Ramos (cell line): ENCODE data around the gene FAM24B.
"Not testable (repeated sequence)": the region's sequence is repeated elsewhere in the genome, so short reads cannot be mapped to it uniquely, and the experiment has no call there.

ENCODE experiments used
- in situ Hi-C: fragments of 300-500 bp; cut with MboI; formaldehyde crosslinking; loops from one replicate; pipeline ENCODE4 v1.14.3; 2022; ENCODE audit warnings: low sequenced_read_pairs; ENCODE audit not compliant: unreplicated experiment

FAM24B gene, protein sequence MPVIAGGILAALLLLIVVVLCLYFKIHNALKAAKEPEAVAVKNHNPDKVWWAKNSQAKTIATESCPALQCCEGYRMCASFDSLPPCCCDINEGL

DNA sequence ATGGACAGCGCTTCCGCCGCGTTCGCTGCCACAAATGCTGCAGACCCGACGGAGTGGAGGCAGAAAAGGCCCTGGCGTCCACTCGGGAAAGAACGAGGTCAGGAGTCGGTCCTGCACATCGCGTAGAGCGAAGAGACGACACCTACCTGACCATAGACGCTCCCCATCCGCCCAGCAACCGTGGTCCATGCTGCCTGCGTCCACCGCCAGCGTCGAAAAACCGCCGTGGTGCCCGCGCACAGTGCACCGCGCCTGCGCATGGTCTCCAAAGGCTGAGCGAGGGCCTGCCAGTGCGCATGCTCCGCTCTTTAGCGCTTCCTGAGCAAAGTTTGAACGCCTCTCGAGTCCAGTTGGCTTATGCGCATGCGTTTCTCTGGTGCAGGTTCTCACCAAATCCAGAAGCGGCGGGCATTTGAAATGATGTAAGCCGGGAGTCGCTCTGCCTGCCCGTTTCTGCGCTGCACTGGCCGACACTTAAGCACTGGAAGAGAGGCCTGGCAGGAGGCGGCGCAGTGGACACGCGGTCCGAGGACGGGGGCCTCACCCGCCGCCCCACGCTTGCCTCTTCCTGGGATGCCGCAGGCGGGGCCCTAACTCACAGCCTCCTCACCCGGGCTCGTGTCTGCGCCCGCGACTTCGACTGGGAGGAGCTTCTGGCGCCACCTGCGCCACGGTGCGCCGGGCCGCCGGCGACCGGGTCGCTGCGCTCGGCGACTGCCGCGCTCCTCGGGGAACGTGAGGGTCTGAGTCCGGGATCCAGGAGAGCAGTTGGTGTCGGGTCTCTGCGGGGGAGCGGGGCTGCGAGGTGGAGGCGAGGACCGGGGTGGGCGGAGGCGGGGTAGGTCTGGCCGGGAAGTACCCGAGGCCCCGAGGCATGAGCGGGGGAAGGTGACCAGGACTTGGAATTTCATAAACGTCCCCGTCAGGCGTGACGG is at the start of gene FAM24B:
FAM24B (minus strand) TSS at position 243 of the 935 bp plus-strand sequence. CDS start 29,066 bp downstream, outside the sequence.
- in situ Hi-C loops = no loop called here

DNA sequence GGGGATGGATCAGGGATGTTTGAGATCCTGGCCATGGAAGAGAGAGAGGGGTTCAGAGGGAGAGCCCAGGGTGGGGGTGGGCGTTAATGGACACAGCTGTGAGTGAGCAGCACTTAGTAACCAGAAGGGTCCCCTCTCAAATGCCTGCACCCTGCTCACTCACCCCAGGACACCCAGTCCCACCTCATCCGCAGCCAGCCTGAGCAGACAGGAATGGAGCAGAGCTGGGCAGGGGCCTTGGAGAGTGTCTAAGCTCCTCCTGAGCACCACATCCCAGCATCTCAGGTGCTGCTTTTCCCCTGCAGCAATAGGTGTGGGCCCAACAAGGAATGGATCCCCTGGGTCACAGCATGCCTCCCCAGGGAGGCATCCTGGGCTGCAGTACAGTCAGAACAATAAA is 36.3 kb upstream of the FAM24B start:
- in situ Hi-C loops = no loop called here

DNA sequence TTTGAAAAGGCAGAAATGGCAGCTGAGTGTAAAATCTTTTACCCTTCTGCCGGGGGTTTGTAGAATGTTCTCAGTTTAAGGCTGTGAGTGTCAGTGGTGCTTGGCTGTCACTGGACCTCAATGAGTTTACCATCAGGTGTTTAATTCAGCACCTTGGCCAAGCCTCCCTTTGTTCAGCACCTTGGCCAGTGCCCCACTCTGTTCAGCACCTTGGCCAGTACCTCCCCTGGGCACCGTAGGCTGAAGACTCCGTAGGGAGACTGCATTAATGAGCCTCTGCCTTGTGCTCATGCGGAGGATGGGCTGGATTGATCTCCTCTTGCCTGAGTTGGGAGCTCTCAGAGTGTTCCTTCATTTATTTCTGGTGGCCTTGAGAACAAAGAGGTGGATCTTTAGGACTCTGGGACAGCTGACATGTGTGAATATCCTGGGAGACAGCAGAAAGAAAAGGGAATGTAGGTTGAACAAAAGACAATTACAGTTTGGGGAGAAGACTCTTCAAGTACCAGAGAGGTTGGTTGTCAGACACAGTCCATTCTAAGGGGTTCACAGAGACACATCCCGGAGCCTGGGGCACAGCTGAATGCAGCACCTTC is 32.6 kb upstream of the FAM24B start:
- in situ Hi-C loops = no loop called here

DNA sequence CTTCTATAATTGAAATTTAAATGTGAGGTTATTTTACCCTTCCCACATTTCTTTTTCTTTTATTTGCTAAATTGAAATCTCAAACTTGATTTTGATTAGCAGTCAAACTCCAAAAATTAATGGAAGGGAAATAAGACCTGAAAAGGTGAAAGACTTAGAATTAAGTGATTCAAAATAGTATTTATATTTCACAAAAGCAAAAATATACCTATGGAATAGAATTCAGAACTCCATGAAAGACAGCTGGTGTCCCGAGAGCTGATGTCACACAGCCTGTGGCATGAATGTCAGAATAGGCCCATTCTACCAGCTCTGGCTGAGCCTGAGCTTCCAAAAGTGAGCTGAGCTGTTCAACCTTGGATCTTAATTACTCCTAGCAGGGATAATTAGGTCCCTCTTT is 30.9 kb upstream of the FAM24B start, which contains the start of gene FAM24A:
FAM24A (plus strand) TSS at position 301 of the 400 bp plus-strand sequence. CDS start 1,025 bp downstream, outside the sequence.
- in situ Hi-C loops = no loop called here

DNA sequence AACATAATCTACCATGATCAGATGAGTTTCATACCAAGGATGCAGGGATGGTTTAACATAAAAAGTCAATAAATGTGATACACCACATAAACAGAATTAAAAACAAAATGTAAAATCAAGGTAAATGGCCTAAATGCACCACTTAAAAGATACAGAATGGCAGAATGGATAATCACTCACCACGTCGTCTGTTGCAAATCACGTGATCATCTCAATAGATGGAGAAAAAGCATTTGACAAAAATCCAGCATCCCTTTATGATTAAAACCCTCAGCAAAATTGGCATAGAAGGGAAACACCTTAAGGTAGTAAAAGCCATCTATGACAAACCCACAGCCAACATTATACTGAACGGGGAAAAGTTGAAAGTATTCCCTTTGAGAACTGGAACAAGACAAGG is 24.5 kb upstream of the FAM24B start:
- in situ Hi-C loops = not testable (repeated sequence)

DNA sequence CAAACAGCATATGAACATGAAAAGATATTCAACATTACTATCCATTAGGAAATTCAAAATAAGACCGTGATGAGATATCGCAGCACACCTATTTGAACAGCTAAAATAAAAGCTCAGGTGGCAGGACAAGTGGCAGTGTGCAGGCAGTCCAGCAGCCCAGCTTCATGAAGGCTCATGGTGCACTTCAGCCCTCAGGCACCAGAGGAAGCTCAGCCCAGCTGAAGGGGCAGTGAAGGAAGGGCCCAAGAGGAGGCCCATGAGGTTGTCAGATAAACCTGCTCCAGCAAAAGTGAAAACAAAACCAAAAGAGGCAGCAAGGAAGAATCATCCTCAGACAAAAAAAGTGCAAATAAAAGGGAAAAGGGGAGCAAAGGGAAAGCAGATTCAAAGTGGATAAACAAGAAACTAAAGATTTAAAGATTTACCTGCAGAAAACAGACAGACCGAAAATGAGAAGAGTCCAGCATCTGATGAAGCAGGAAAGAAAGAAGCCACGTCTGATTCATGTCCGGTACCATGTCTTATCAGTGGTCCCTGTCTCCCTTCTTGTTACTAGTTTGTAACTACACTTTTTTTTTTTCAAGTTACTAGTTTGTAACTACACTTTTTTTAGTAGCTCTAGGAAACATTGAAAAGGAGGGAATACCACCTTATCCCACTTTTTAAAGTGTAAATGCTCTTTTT is 15.0 kb upstream of the FAM24B start:
- in situ Hi-C loops = no loop called here

DNA sequence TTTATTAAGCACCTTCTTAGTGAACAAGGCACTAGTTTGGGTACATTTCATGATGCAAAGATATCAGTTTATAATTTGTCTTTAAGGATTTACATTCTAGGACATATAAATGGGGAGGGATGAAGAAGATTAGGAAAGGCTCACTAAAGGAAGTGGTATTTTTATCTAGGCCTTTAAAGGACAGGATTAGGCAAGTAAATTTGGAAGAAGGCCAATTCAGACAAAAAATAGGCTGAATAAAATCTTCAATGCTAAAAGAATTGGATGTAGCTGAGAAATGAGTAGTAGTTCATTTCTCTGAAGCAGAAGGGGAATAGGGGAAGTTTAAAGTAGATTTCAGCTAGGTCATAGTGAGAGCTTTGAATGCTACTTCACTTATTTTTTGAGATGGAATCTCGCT is 4.8 kb upstream of the FAM24B start:
- in situ Hi-C loops = no loop called here

DNA sequence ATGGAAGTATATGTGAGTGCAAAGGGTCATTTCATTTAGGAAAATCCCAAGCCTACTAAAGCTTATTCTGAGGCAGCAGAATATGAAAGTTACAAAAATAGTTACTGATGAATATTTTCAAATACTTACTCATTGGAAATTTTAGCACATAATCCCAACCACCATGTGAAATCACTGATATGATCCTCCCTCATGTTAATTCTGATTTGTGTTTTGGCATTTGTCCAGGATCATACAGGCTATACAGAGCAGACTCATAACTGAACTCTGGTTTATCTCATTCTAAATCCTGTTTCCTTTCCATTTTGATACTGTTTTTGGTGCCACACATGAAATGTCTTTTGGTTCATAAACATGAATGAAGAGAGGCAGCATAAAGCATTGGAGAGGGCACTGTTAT is 3.4 kb upstream of the FAM24B start:
- in situ Hi-C loops = no loop called here

DNA sequence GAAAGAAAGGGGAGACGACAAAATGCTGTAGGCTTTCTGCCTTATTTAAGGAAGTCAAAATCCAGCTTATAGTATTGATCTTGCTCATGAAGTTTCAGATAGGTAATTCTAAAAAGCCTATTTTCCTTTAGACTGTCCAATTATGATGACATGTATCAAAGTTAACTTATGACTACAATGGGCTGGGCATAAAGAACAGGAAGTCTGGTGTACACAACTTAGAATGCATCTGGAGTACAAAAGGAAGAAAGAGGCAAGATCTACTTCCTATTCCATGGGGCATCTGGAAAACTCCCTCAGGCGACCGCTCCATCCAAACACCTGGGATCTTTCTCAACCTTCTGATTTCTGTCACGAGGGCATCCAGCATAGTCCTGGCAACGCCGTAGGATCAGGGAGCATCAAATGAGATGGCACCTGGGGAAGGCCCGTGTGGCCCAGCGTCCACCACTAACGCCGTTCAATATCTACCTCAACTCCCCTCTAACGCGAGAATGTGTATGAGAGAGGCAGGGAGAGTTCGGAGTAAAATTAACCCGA is 512 bp downstream of the FAM24B start:
- in situ Hi-C loops = no loop called here

DNA sequence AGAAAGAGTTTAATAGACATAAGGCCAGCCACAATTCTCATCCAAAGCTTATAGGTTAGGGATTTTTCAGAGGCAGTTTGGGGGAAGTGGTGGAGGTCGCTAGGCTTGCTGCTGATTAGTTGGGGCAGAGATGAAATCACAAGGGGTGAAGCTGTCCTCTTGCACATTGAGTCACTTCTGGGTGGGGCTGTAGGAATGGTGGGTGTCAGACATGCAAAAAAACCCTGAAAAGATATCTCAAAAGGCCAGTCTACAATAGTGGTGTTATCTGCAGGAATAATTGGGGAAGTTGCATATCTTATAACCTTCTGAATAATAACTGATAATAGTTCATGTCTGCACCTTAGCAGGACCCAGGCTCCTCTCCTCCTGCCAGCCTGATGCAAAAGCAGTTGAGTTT is 2.1 kb downstream of the FAM24B start:
- in situ Hi-C loops = no loop called here

DNA sequence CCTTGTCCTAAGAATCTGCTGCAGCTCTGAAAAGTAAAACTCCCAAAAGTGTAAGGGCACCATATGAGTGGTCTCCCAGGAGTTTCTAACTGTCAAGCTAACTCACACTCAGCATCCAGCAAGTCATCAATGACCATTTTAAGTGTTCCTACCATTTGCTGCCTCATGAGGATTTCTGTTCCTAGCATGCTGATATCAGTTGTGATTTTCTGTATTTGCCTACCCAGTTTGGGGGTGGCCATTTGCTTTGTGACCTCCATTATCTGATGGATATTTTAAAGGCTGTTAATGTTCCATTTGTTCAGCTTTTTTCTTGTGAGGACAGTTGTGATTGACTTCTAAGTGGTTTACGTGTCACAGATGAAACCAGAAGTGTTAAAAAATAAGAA is 2.9 kb downstream of the FAM24B start:
- in situ Hi-C loops = no loop called here

DNA sequence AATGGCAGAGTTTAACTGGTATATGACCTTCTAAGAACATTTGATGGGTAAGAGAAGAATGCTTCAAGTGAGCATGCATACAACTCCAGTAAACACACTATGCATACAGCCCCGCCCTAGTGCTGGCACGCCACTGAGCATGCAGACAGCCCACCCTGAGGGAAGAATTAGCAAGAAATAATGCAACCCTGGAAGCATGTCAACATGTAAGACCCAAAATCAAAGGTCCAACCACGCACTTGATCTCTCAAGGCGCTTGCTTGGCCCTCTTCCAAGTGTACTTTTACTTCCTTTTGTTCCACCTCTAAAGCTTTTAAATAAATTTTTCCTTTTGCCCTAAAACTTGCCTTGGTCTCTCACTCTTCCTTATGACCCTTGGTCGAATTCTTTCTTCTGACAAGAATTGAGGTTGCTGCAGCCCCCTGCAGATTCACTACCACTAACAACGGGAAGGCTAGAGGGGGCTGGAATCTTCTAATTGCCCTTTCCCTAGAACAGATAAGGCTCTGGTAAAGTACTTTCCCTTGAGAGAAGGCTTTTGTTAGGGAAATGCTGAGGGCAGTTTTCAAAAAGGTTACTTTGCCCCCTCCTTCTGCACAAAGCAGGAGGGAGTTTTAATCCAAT is 3.4 kb downstream of the FAM24B start:
- in situ Hi-C loops = no loop called here

DNA sequence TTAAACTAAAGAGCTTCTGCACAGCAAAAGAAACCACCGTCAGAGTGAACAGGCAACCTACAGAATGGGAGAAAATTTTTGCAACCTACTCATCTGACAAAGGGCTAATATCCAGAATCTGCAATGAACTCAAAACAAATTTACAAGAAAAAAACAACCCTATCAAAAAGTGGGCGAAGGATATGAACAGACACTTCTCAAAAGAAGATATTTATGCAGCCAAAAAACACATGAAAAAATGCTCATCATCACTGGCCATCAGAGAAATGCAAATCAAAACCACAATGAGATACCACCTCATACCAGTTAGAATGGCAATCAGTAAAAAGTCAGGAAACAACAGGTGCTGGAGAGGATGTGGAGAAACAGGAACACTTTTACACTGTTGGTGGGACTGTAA is 7.4 kb downstream of the FAM24B start:
- in situ Hi-C loops = not testable (repeated sequence)

DNA sequence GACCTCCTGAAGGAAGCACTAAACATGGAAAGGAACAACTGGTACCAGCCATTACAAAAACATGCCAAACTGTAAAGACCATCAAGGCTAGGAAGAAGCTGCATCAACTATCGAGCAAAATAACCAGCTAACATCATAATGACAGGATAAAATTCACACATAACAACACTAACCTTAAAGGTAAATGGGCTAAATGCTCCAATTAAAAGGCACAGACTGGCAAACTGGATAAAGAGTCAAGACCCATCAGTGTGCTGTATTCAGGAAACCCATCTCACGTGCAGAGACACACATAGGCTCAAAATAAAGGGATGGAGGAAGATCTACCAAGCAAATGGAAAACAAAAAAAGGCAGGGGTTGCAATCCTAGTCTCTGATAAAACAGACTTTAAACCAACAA is 10.6 kb downstream of the FAM24B start:
- in situ Hi-C loops = not testable (repeated sequence)

DNA sequence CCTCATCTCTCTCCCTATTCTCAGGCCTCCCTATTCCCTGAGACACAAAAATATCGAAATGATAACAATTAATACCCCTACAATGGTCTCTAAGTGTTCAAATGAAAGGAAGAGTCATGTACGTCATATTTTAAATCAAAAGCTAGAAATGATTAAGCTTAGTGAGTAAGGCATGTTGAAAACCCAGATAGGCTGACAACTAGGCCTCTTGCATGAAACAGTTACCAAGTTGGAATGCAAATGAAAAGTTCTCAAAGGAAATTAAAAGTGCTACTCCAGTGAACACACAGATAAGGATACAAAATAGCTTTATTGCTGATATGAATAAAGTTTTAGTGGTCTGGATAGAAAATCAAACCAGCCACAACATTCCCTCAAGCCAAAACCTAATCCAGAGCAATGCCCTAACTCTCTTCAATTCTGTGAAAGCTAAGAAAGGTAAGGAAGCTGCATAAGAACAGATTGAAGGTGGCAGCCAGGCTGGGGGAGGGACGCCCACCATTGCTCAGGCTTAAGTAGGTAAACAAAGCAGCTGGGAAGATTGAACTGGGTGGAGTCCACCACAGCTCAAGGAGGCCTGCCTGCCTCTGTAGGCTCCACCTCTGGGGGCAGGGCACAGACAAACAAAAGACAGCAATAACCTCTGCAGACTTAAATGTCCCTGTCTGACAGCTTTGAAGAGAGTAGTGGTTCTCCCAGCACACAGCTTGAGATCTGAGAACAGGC is 12.5 kb downstream of the FAM24B start:
- in situ Hi-C loops = not testable (repeated sequence)

DNA sequence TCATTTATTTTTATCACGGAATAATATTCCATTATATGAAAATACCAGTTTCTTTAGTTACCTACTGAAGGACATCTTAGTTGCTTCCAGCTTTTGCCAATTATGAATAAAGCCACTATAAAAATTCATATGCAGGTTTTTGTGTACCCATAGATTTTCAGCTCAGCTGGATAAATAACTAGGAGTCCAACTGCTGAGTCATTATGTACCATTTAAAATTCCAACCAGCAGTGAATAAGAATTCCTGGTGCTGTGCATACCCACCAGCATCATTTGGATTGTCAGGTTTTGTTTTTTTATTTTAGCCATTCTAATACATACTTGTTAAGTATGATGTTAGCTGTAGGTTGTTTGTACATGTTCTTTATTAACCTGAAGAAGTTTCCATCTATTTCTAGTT is 14.5 kb downstream of the FAM24B start:
- in situ Hi-C loops = no loop called here

DNA sequence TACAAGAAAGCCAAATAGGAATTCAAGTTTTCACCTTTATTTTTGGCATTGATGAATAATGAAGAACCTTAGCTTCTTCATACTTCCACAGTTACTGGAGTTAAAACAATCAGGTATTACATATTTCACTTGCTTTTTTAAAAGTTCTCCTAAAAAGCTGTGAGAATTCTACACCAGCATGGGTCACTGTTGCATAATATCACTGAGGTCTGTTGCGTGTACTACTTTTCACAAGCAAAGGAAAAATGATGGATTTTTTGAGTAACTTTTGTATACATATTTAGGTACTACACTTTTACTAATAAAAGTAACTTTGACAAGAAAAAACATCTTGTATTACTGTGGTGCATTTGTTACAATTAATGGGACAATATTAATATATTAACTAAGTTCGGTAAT is 15.2 kb downstream of the FAM24B start:
- in situ Hi-C loops = no loop called here

DNA sequence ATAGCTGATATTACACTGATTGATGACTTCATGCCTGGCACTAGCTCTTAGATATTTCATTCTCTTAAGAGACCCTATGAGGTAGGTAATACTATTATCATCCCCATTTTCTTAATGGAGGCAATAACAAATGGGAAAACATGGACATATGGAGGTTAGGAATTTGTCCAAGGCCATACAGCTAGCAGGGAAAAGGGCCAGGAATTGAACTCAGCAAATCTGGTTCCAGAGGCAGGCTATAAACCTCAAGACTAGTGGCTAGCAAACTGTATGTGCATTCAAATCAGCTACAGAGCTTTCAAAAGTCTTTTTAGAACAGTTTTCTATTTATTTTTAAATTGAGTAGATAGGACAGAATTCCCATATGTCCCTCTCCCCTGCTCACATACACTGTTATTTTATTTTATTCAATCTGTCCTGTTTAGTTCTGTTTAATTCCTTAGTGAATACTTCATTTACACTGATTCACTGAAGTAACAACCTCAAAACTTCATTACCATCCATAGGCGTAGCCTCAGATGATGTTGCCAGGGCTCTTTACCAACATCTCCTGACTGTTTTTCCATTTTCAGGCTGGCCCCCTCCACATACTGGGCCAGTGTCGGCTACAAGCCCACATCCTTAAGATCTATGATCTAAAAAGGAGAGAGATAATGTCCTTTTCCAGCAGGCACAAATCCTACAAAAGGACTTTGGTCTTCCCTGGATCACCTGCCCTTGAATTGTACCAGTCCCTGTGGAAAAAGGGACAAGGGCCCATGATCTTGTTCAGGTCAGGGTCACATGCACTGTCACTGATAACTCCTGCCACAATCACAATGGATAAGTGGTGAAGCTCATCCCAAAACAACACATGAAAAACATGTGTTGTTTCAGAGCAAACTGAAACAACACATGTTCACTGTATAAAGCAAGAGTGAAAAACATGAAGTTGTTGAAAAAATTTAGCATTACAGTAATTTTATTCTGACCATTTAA is 15.9 kb downstream of the FAM24B start:
- in situ Hi-C loops = no loop called here
